Globus pallidus (tissue), 1 donor: Measurements from ENCODE around the gene TRIM58.

Experiments used
- DNase-seq: peaks from one replicate; pipeline ENCODE4 v3.0.0-alpha.2; 2015; ENCODE audit warnings: low spot score

The TRIM58 gene, protein sequence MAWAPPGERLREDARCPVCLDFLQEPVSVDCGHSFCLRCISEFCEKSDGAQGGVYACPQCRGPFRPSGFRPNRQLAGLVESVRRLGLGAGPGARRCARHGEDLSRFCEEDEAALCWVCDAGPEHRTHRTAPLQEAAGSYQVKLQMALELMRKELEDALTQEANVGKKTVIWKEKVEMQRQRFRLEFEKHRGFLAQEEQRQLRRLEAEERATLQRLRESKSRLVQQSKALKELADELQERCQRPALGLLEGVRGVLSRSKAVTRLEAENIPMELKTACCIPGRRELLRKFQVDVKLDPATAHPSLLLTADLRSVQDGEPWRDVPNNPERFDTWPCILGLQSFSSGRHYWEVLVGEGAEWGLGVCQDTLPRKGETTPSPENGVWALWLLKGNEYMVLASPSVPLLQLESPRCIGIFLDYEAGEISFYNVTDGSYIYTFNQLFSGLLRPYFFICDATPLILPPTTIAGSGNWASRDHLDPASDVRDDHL

DNA sequence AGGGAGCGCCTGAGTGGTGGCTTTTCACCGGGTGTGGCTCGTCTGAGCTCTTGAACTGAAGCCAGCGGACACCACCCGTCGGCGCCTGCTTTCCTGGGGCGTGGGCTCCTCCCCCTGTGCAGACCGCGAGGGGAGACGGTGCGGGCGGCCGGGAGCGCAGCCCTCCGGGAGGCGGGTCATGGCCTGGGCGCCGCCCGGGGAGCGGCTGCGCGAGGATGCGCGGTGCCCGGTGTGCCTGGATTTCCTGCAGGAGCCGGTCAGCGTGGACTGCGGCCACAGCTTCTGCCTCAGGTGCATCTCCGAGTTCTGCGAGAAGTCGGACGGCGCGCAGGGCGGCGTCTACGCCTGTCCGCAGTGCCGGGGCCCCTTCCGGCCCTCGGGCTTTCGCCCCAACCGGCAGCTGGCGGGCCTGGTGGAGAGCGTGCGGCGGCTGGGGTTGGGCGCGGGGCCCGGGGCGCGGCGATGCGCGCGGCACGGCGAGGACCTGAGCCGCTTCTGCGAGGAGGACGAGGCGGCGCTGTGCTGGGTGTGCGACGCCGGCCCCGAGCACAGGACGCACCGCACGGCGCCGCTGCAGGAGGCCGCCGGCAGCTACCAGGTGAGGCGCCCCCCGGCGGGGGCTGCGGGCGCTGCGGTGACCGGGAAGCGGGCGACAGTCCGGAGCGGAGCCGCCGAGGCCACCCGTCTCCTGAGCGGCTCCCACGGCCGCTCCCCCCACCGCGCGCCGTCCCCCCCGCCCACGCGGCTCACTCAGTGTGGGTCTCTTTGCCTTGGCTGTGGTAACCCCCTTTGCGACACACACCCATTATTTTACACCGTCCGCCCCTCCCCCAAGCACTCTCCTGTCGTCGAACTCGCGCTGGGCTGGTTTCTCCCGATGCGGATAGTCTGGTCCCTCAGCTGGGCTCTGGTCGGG is at the start of gene TRIM58:
TRIM58 (plus strand) TSS at position 119 of the 916 bp plus-strand sequence; CDS start at position 179, 60 bp downstream.
- DNase-seq: no peak

- DNase-seq: no peak
Measured at GRCh38 chr1:247812637-247813036, 44.4 kb upstream of the TRIM58 start.

DNA sequence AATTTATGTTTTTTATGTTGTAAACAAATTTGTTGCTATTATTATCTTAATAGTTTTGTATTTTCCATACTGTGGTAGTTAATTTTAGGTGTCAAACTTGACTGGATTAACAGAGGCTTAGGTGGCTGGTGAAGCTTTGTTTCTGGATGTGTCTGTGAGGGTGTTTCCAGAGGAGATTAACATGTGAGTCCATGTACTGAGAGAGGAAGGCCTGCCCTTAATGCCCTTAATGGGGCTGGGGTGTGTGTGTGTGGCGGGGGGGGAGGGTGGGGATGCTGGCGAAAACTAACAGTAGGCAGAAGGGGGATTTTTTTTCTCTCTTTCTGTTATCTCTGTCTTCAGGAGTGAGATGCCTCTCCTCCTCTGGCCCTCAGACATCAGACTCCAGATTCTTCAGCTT is 34.9 kb upstream of the TRIM58 start:
- no peak for DNase-seq

DNA sequence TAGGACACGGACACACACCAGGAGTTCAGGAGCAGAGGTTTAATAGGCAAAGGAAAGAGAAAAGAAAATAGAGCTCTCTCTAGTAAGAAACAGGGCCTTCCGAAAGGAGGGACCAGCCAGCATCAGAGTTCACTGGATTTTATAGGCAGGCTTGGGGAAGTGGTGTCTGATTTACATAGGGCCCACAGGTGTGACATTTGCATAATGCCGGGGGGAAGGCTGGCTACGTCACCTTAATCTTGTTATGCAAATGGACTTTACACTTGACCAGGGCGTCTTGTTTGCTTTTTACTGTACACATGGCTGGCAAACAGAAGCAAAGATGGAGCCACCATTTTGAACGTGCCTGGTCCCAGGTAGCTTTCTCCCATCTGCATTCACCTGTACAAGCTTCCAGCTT is 33.0 kb upstream of the TRIM58 start, which contains the start of gene OR14A16:
OR14A16 (minus strand) TSS at position 97 of the 400 bp plus-strand sequence. CDS start 8,390 bp downstream, outside the sequence.
- DNase-seq: no peak

GRCh38 chr1:247825362-247825761 is 31.6 kb upstream of the TRIM58 start:
- no peak for DNase-seq

- DNase-seq: no peak
Measured at GRCh38 chr1:247829656-247830055, 27.3 kb upstream of the TRIM58 start.

DNA sequence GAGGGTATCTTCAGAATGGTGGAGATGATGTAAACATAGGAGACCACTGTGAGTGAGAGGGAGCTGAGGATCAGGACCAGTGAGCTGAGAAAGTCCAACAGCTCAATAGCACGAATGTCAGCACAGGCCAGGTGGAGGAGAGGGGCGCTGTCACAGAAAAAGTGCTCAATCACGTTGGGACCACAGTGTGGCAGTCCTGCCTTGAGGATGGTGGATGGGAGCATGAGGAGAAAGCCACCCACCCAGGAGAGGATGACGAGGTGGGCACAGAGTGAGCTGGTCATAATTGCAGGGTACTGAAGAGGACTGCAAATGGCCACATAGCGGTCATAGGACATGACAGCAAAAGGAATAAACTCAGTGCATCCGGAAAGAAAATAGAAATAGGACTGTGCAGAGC is 23.4 kb upstream of the TRIM58 start:
- no peak for DNase-seq

- no peak for DNase-seq
Measured at GRCh38 chr1:247840818-247841217, 16.2 kb upstream of the TRIM58 start.

DNA sequence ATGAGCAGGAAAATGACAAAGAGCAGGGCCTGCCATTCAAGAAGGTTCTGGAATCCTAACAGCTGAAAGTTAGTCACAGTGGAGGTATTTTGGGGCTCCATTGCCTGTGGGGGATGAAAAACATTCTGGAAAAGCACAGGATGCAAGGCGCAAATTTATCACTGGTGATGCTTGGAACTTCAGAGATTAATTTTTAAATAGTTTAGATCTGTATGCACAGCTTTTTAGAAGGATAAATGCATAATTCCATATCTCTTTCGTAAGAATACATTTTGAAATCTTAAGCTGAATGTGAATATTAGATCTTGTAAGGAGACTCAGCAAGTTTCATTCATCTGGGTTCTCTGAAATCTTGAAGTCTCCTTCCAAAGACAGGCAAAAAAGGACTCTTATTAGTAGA is 15.2 kb upstream of the TRIM58 start, which contains the start of gene OR11L1:
OR11L1 (minus strand) TSS at position 101 of the 400 bp plus-strand sequence; CDS start at position 101, 0 bp downstream.
- no peak for DNase-seq

GRCh38 chr1:247843411-247843810 is 13.6 kb upstream of the TRIM58 start:
- no peak for DNase-seq

- DNase-seq: no peak
Measured at GRCh38 chr1:247845011-247845692, 11.8 kb upstream of the TRIM58 start.

GRCh38 chr1:247845693-247846017 is 11.3 kb upstream of the TRIM58 start:
- DNase-seq: no peak

DNA sequence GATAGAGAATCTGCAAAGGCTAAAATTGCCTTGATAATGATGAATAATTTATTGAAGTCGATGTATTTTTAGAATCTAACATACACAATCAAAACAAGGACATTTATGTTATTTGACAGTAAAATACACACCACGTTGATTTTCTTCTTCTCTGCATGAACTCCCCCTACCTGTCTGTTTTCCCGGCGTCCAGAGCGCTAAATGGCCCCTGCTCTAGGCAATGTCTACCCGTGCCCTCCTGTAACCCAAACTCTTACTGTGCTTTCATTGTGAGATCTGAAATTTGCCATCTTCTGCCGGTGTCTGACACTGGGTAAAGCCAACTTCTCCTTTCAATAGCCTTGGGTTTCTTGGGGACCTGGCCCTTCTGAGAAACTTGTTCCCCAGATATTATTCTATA is 8.6 kb upstream of the TRIM58 start:
- no peak for DNase-seq

- DNase-seq: no peak
Measured at GRCh38 chr1:247849616-247850015, 7.4 kb upstream of the TRIM58 start.

GRCh38 chr1:247854899-247855545 is 2.0 kb upstream of the TRIM58 start:
- no peak for DNase-seq

- no peak for DNase-seq
Measured at GRCh38 chr1:247855911-247856310, 1.1 kb upstream of the TRIM58 start.

GRCh38 chr1:247857985-247858619 is 1.1 kb downstream of the TRIM58 start:
- DNase-seq: no peak

GRCh38 chr1:247862756-247863155 is 5.8 kb downstream of the TRIM58 start:
- no peak for DNase-seq

GRCh38 chr1:247864644-247865043 is 7.7 kb downstream of the TRIM58 start:
- no peak for DNase-seq

DNA sequence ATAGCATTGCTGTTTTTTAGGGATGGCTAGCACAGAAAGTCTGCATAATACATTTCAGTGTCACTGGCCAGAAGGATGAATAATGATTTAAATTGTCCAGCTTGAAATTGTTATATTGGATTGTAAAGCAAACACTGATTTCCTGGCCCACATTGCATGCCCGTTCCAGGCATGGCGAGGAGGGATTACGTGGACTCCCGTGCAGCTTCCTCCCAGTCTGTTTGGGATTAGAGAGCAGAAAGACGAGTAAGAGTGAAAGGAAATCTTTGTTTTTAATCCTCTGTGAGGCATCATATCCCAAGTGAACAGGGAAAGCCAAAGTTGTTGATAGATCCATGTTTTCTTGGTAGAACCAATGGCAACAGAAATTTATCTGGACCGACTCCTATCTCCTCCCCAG is 8.4 kb downstream of the TRIM58 start:
- DNase-seq: no peak

DNA sequence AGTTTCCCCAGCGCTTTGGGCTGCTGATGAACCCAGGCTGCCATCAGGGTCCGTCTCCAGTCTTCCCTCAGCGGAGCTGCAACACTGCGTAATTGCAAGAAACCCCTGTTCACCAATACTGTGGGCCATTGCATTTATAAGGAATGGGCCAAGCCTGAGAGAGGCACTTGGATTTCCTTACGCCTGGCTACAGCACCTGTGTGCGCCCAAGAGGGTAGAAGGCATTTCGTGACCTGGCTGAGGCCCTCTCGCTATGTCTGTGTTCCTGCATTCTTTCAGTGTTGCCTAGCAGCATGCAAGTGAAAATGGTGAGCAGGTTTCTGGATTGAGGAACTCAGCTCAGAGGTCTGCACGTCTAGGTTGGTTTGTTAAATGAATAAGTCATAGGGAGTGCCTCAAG is 26.4 kb downstream of the TRIM58 start:
- DNase-seq: no peak
